Activated CD8-positive, alpha-beta T cell treated with anti-CD3 and anti-CD28 coated beads, Interleukin-2, amount 10 ng/mL, durations not matched to agents 7 days and 5 days (primary cell): ENCODE results near the gene DFFA. TPM values are rescaled to one million over a fixed set of nuclear protein-coding genes. Genes with fewer than 3 reads are reported as not detected.

Experiments
- total RNA-seq, 2 experiments: library from RNA; stranded (reverse); gene quantifications; one replicate each; pipeline ENCODE4 v1.2.3, GENCODE V29; 2021

Gene DFFA
- total RNA-seq, 2 experiments from 2014 or later: 38.7 to 39.5 TPM

Other genes starting within 250 kb of the DFFA start
- gene PGD, start 73.5 kb downstream of the DFFA start, total RNA-seq: 10 to 100 TPM; 88.3 to 91.8 TPM
- gene CENPS, start 42.1 kb downstream of the DFFA start, total RNA-seq: 10 to 100 TPM; 18.3 to 21.9 TPM
- under 1 TPM in 1 of 2 experiments, not detected in 1; 0.95 TPM for gene CORT, start 22.5 kb downstream of the DFFA start, total RNA-seq
- gene PEX14, start 2.4 kb upstream of the DFFA start, total RNA-seq: 10 to 100 TPM; 17.7 to 19.1 TPM